IMR-90 (cell line): Measurements from ENCODE around the gene CEBPE. TPM values are rescaled to one million over a fixed set of nuclear protein-coding genes. Genes with fewer than 3 reads are reported as not detected.

Source experiments
- RFX5 ChIP-seq: IDR thresholded peaks from 2 replicates; pipeline ENCODE4 v1.8.0; 2012; ENCODE audit warnings: low read depth, mild to moderate bottlenecking, low read length, moderate library complexity
- polyA plus RNA-seq, 3 experiments: library from polyadenylated mRNA; depleted of rRNA; stranded (reverse); fragments of >200 nt; gene quantifications; 2 replicates each; pipeline ENCODE4 v1.2.3, GENCODE V29; 2012; ENCODE audit warnings: low replicate concordance in 1 of 3
- total RNA-seq: library from RNA; depleted of rRNA; stranded (reverse); fragments of >200 nt; gene quantifications from 2 replicates; pipeline ENCODE4 v1.2.3, GENCODE V29; 2012
- TF ChIP-seq, protein P1 (sequence below): fragments of 150-350 bp; IDR thresholded peaks from 2 replicates; pipeline ENCODE4 v1.6.1; 2017; ENCODE audit warnings: mild to moderate bottlenecking, antibody characterized with exemption, low read length, low read depth

The CEBPE gene
- total and polyA plus RNA-seq, 2 of the 4 experiments (the other 2 are of a cell fraction): 0.05 TPM; not detected in 1

DNA sequence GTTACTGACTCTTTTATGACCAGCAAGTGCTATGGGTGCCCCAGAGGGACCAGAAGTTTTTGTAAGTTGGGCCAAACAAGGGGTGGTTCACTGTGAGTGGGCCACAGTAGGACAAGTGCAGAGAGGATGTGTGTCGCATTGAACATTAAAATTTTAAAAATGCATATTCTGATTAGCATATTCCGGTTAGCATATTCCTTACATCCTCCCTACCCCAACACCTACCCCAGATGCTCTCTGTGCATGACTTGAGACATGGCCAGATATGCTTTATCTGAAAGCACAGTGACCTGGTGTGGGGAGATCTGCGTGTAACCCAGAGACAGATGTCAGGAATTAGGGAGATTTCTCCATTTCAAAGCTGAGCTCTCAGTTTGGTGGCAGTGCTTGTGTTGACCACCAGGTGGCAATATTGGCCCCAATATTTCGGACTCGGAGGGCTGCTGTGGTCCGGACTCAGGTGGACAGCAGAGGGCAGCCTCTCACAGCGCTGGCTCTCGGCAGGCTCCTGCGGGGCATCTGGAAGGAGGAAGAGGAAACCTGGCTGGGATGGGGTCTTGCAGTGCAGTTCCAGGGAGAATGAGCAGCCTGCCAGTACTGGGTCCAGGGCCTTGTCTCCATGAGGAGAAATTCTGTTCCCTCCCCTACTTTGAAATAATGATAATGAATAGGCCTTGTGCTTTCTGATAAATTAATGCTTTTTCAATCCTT is 1.6 kb upstream of the CEBPE start (continued):
- TF ChIP-seq, protein P1, sequence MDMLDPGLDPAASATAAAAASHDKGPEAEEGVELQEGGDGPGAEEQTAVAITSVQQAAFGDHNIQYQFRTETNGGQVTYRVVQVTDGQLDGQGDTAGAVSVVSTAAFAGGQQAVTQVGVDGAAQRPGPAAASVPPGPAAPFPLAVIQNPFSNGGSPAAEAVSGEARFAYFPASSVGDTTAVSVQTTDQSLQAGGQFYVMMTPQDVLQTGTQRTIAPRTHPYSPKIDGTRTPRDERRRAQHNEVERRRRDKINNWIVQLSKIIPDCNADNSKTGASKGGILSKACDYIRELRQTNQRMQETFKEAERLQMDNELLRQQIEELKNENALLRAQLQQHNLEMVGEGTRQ: no peak
- no peak for TF ChIP-seq RFX5
